NCI-H146 treated with DMSO at 0.1 percent for 48 hours (cell line): Measurements from ENCODE around the gene DEPDC5.
"Not testable (repeated sequence)": the region's sequence is repeated elsewhere in the genome, so short reads cannot be mapped to it uniquely, and the experiment has no call there.

ENCODE experiments used
- DNase-seq: peaks from one replicate; lab custom pipeline; 2025; ENCODE audit not compliant: unreplicated experiment; lab: John Stamatoyannopoulos, UW

Gene DEPDC5

DNA sequence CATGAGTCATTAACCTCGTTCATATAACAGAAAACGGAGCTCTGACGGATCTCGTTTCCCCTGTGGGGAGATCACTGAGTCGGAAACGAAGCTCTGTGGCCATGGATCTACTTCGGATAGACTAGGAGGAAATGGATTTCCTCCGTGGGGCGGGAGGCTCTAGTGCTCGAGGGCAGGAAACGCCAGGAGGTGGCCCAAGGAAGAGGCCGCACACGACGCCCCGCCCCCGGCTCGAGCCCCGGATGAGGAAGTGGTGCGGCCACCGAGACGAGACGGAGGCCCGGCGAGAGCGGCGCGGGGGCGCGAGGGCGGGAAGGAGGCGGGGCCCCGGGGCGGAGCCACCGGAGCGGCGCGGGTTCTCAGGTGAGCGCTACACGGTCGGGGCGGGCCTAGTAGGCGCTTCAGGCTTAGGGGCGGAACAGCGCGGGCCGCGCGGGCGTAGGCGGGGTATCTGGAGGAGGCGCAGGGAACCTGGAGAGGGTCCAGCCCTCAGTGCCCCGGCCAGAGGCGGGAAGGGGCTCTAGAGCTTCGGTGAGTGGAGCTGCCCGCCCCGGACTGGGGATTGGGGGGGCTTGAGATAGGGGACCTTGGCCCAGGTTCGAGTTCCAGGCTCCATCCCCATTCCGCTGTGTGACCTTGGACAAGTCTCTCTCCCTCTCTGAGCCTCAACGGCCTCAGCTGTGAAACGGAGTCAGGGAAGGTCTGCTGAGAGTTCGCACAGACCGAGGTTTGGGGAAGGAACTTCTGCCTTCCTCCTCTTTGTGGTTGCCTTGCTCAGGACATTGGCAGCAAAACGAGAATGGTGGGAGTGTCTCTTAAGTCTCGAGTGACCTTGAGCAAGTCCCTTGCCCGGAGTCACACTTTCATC is at the start of gene DEPDC5:
DEPDC5 (plus strand) TSS at position 386 of the 868 bp plus-strand sequence. CDS start 903 bp downstream, outside the sequence.
- DNase-seq, result peak; percentile 87

DNA sequence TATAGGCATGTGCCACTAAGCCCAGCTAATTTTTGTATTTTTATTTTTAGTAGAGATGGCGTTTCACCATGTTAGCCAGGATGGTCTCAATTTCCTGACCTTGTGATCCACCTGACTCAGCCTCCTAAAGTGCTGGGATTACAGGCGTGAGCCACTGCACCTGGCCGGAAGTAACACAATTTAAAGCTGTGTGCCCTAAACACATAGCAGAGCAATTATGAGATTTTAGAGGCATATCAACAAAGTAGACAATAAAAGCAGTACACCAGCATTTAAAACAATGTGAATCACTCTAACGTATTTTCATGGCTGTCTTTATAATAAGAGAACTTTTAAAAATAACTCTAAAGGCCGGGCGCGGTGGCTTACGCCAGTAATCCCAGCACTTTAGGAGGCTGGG is 46.3 kb upstream of the DEPDC5 start:
- peak; percentile 5 for DNase-seq

DNA sequence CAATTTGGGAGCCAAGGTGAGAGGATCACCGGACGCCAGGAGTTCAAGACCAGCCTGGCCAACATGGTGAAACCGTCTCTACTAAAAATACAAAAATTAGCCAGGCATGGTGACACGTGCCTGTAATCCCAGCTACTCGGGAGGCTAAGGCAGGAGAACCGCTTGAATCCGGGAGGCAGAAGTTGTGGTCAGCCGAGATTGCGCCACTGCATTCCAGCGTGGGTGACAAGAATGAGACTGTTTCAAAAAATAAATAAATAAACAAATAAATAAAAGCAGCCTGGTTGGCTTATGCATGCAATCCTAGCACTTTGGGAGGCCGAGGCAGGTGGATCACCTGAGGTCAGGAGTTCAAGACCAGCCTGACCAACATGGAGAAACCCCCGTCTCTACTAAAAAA is 42.6 kb upstream of the DEPDC5 start:
- not testable (repeated sequence) for DNase-seq

DNA sequence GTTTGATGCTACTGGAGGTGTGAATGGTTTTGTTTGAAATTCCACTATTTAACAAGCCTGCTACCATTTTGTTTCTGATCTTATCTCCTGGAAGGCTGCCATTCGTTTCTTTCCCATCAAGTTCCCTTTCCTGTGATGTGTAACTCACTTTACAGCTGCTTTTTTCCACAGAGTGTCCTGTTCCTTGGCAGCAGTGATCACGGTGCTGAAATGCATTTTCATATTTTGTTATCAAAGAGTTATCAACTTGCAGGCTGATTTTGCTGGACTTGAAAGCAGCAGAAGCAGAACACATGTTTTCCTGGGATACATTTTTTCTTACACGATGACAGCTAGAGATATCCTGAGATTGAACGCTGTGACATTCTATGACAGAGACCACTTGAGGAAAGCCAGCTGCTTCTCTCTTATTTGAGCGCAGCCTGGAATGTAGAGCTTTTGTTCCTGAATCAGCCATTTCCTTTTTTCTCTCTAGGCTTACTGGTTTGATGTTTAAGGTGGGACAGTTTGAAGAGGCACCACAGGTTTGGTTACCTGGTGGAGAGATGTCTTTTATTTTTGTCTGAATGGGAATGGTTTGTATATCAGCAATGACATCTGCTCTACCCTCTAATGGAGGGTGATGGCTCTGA is 38.6 kb upstream of the DEPDC5 start:
- DNase-seq, result no peak

DNA sequence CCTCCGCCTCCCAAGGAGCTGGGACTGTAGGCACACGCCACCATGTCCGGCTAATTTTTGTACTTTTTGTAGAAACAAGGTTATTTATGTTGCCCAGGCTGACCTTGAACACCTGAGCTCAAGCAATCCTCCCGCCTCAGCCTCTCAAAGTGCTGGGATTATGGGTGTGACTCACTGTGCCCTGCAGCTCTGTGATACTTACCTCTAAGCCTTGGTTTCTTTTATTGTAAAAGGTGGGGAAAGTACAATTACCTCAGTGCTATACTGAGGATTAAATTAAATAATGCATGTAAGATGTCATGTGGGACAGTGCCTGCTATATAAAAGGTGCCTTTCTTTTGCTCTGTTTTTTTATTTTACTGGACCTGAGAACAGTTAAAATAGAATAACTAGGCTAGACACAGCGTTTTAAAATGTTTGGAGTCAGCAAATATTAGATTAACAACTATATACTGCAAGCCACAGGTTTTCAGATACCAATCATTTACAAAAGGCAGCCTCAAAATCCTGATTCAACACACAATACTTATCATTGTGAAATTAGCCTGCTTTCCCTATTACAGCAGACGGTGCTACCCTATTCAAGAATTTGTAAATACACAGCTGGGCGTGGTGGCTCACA is 33.9 kb upstream of the DEPDC5 start:
- no peak for DNase-seq

DNA sequence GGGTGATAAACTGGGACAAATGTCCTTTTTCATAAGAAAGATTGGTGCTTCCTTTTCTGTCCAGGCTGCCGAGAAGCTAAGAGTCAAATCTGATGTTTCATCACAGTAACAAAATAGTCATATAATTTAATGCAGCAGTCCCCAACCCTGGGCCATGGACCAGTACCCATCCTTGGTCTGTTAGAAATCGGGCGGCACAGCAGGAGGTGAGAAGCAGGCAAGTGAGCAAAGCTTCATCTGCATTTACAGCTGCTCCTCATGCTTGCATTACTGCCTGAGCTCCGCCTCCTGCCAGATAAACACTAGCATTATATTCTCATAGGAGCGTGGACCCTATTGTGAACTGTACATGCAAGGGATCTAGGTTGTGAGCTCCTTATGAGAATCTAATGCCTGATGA is 30.1 kb upstream of the DEPDC5 start:
- DNase-seq, result no peak

DNA sequence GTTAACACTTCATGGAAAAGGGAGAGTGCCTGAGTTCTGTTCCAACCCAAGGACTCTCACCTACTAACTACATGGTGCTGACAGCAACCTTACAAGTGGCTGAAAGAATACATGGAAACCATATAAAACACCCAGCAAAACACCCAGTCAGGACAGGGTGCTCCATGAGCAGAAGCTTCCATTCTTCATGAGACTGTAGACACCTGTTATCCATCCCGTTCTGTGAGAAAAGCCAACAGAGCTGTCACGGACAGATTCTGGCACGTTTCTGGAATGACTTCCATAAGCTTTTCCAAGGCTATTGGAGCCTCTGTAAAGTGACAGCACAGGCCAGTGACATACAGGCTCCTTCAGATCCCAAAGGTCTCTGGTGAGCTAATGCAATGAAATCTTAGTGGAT is 27.1 kb upstream of the DEPDC5 start:
- DNase-seq, result no peak

DNA sequence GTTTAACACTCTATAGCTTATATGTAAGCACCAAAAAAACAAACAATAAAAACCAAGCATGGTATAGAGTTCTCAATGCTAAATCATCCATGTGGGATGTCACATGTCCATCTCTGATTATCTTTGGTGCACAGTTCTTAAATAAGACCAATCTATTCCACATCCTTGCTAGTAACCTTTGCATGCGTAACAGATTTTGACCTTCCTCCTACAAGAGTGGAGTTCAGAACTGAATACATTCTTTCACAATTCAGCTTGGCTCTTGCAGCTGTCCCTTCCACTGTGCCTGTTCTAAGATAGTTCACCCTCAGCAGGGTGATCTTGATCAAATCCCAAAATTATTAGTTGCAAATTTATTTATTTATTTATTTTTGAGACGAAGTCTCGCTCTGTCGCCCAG is 25.0 kb upstream of the DEPDC5 start:
- no peak for DNase-seq

DNA sequence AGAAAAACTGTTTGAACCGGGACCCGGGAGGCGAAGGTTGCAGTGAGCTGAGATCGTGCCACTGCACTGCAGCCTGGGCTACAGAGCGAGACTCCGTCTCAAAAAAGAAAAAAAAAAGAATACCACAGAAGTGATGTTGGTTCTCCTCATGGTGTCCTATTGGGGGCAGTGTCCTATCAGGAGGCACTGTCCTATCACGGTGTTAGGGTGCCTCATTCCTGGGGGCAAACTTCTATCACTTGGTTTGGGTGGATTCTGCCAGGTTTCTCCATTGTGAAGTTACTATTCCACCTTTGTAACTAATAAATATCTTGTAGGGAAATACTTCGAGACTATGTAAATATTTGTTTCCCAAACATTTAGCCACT is 23.5 kb upstream of the DEPDC5 start:
- DNase-seq, result no peak

DNA sequence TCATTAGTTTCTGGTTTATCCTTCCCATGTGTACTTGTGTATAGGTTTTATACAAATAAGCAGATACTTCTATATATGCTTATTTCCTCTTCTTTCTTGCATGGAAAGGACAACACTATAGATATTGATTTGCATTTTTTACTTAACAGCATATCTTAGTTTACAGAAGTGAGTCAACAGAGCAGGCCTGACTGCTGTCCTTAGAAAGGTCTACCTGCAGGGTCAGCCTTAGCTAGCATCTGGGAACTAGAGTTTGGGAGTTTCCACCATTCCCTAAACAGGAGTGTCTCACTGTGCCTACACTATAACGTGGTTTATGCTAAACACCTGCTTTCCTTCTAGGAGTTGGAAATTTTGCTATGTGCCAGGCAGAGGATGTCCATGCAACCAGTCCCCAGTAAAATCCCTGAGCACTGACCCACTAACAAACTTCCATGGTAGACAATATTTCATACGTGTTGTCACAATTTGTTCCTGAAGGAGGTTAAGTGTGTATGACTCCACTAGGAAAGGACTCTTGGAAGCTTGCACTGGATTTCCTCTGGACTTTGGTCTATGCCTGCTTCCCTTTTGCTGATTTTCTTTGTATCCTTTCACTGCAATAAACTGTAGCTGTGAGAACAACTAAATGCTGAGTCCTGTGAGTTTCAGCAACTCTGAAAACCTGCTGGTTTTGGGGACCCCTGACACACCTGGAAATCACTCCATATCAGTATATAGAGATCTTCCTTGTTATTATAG is 21.6 kb upstream of the DEPDC5 start:
- DNase-seq, result no peak

DNA sequence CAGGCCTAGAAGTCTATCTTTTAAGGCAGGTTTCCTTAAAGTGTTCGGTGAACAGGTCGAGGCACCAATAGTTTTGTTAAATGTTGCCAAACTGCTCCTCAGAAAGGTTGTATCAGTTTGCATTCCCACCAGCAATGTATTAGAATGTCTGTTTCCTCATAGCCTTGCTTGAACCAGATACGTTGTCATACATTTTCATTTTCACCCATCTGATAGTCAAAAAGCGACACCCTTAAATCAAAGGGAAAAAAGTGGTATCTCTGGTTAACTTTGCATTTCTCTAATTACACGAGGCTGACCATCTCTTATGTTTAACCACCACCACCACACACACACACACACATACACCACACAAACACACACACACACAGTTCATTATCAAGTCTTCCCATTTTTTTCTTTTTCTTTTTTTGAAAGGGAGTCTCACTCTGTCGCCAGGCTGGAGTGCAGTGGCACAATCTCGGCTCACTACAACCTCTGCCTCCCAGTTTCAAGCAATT is 20.2 kb upstream of the DEPDC5 start:
- no peak for DNase-seq

DNA sequence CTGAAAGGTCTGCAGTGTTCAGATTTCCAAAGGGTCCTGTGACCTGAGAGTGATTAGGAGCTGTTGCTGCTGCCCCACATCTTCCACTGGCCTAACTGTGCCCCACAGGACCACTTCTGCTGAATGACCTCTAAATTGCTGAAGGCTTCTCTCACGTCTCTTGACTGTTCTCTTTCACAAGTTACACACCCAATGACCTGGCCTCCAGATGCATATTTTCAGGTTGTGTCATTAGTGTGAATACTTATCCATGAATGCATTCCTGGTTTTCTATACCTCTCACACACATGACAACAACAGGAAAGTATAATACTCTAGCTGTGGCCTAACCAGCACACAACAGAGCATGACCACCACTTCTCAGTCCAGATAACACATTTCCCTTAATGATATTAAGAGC is 19.3 kb upstream of the DEPDC5 start:
- DNase-seq, result no peak

DNA sequence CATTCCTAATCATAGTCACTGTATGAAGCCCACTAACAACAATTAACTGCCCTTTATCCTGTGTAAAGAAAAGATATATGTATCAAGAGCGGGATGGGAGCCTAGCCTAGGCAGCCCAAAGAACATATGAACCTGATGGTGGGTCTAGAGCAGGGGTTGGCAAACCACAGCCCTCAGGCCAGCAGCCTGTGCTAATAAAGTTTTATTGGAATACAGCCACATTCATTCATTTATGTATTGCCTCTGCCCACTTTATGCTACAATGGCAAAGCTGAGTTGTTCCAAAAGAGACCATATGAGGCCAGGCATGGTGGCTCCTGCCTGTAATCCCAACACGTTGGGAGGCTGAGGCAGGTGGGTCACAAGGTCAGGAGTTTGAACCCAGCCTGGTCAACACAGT is 17.4 kb upstream of the DEPDC5 start:
- no peak for DNase-seq

DNA sequence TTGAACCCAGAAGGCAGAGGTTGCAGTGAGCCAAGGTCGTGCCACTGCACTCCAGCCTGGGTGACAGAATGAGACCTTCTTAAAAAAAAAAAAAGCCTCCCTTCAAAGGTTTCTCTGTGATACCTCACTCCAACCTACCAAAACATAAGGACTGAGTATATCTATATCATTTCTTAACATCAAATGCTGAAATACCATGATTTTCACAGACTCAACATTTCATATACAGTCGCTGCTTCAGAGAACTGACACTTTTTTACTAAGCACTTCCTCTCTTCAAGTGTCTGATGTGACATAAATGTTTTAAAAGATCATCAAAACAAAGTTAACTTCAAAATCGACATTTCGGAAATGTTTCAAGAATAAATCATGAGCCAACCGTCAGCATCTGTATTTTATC is 15.9 kb upstream of the DEPDC5 start:
- DNase-seq, result no peak

DNA sequence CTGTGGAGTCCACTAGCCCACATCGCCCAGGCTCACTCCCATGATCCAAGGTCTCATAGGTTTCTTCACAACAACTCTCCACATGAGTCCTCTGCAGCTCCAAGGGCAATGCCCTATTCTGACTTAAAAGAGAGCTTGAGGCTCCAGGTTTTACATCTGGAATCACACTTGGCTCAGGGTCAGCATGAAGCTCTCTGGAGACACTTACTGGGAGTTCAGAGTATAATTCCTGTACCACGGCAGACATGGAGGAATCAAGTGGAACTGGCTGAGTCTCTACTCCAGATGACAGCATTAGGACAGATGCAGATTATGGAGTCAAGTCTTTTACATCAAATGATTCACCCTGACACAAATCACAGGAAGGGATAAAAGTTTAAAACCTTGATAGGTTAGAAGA is 15.3 kb upstream of the DEPDC5 start:
- DNase-seq, result no peak

DNA sequence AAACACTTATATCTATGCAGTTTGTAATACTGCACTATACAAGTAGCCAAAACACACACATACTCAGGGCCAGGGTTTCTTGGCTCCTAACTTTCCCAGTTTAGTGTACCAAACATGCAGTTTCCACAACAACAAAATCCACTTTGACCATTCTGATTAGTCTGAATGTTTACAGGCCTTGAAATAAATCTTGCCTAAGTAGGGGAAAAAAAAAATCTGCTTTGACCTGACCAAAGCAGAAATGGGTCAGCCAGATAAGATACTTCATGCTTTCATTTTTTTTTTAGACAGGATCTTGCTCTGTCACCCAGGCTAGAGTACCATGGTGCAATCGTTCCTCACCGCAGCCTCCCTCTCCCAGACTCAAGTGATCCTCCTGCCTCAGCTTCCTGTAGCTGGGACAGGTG is 14.0 kb upstream of the DEPDC5 start:
- DNase-seq, result no peak

DNA sequence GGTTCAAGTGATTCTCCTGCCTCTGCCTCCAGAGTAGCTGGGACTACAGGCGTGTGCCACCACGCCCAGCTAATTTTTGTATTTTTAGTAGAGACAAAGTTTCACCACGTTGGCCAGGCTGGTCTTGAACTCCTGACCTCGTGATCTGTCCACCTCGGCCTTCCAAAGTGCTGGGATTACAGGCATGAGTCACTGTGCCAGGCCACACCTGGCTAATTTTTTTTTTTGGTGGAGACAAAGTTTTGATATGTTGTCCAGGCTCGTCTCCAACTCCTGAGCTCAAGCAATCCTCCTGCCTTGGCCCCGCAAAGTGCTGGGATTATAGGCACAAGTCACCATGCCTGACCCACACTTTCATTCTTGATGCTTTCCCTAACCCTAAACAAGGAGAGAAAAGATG is 13.5 kb upstream of the DEPDC5 start:
- not testable (repeated sequence) for DNase-seq

DNA sequence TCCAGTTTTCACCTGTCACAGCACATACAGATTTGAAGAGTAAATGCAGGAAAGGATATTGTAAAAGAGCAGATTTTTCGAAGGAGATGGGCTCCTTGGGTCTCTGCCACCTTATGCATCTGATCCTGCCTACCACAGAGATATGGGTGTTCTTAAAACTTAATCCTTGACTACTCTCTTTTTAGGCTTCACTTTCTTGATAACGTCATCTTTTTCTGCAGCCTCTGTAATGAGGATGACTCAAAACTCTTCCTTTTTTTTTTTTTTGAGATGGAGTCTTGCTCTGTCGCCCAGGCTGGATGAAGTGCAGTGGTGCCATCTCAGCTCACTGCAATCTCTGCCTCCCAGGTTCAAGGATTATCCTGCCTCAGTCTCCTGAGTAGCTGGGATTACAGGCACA is 11.7 kb upstream of the DEPDC5 start:
- DNase-seq, result no peak

DNA sequence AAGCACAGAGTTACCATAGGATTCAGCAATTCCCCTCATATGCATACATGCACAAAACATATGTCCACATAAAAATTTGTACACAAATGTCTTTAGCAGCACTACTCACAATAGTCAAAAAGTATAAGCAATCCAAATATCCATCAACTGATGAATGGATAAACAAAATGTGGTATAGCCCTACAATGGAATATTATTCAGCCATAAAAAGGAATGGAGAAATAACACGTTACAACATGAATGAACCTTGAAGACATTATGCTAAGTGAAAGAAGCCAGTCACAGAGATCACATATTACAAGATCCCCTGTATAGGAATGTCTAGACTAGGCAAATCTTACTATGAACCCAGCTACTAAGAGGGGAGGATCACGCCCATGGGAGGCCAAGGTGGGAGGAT is 11.1 kb upstream of the DEPDC5 start:
- no peak for DNase-seq

DNA sequence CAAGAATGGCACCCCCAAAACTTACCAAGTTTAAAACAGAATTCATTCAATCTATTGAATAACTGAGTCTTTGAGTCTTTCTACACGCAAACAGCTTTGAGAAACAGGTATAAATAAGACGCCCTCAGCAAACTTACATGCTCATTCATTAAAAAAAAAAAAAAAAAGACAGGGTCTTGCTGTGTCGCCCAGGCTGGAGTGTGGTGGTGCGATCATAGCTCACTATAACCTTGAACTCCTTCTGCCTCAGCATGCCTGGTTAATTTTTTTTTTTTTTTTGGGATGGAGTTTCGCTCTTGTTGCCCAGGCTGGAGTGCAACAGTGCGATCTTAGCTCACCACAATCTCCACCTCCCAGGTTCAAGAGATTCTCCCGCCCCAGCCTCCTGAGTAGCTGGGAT is 9.9 kb upstream of the DEPDC5 start:
- DNase-seq, result no peak

DNA sequence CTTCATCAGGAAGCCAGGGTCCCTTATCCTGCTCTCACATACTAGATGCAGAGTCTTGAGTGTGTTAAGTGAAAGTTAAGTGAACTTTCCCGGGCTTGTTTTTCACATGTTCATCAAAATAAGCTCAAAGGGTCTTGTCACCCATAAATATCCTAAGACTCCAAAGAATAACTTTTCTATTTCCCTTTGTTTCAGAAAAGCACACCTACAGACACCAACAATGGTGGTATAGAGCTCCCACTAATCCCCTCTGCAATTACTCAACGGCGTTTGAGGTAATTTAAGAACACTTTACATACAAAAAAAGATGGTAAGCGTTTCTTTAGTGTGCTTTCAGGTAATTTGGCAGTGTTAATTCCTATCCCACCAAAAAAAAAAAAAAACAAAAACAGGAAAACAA is 6.4 kb upstream of the DEPDC5 start:
- no peak for DNase-seq
